Vagina (tissue), 2 donors: ENCODE data around the gene CEP250. TPM values are rescaled to one million over a fixed set of nuclear protein-coding genes. Genes with fewer than 3 reads are reported as not detected.
"Not testable (repeated sequence)": the region's sequence is repeated elsewhere in the genome, so short reads cannot be mapped to it uniquely, and the experiment has no call there.

Source experiments
- DNase-seq, 2 donors: peaks; one replicate each; pipeline ENCODE4 v3.0.0-alpha.2; 2017; ENCODE audit errors: extremely low spot score in 2 of 2
- H3K27ac ChIP-seq: fragments of 200-600 bp; sonication (generic); one replicate; pipeline ENCODE4 v1.5.1; 2019
- H3K27me3 ChIP-seq: fragments of 200-600 bp; sonication (generic); one replicate; pipeline ENCODE4 v1.5.1; 2019
- H3K36me3 ChIP-seq, 2 donors: fragments of 200-600 bp; sonication (generic); one replicate each; pipeline ENCODE4 v1.5.1; 2017 to 2019
- H3K4me1 ChIP-seq: fragments of 200-600 bp; sonication (generic); one replicate; pipeline ENCODE4 v1.5.1; 2019
- H3K4me3 ChIP-seq, 2 donors: fragments of 200-600 bp; sonication (generic); 1 replicate in 1 of 2; 2 replicates in 1 of 2; pipeline ENCODE4 v1.5.1; 2016 to 2019
- H3K9me3 ChIP-seq: fragments of 200-600 bp; sonication (generic); one replicate; pipeline ENCODE4 v1.5.1; 2019
- POLR2A ChIP-seq, 2 donors: fragments of 450-650 bp; IDR thresholded peaks; one replicate each; pipeline ENCODE4 v1.6.1; 2017; ENCODE audit warnings: antibody characterized with exemption in 2 of 2, mild to moderate bottlenecking in 2 of 2, moderate library complexity in 2 of 2
- POLR2AphosphoS5 ChIP-seq, 2 donors: sonication (generic); formaldehyde crosslinking; IDR thresholded peaks; one replicate each; pipeline ENCODE4 v1.9.0; 2017; ENCODE audit warnings: antibody characterized with exemption in 2 of 2, mild to moderate bottlenecking in 2 of 2, low read depth in 1 of 2; ENCODE audit not compliant: insufficient read depth in 1 of 2
- intact Hi-C: fragments of 100-400 bp; cut with DNase I; formaldehyde crosslinking; loops from one replicate; pipeline ENCODE4 v1.15.1; 2023
- total RNA-seq: library from RNA; depleted of rRNA; stranded (reverse); fragments of >200 nt; gene quantifications from one replicate; pipeline ENCODE4 v1.2.3, GENCODE V29; 2016
- TF ChIP-seq, protein P1 (sequence below), 3 experiments: fragments of 450-650 bp in 2 of 3; fragments of 200-600 bp in 1 of 3; sonication (generic) in 1 of 3; IDR thresholded peaks; one replicate each; pipeline ENCODE4 v1.5.1; 2017 to 2019; ENCODE audit warnings: antibody characterized with exemption in 3 of 3, mild to moderate bottlenecking in 2 of 3, moderate library complexity in 2 of 3

Gene CEP250
- total RNA-seq, 1 donor from 2014 or later = 10.1 TPM

DNA sequence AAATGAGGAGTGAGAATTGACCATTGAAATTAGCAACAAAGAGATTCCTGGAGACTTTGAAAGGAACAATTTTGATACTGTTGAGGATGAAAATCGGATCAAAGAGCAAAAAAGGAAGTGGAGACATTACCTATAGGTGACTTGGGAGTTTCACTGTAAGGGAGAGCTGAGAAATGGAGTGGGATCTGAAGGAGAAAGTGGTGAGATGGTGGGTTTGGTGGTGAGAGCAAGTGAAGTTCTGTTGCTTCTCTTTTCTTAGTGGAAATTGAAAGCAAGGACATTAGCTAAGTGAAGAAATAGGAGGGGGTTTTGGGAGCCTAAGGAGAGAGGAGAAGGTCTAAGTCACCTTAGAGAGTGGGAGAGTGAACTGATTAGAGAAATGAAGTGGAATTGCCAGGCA, 90.7 kb downstream of the CEP250 start:
- Histone ChIP-seq H3K9me3 (no peaks in the 10 kb centered on the region), H3K27me3 (no peaks in the 10 kb centered on the region), H3K27ac (no peak overlapping the region), H3K4me1 (peaks cover 8% of the 10 kb centered on the region), H3K36me3 (peaks cover 0 to 50% of the 10 kb centered on the region in 2 donors), H3K4me3 (no peak overlapping the region)
- DNase-seq = no peak
- no peak for TF ChIP-seq POLR2A (IDR thresholded peaks at IDR 0.05)
- TF ChIP-seq, protein P1, sequence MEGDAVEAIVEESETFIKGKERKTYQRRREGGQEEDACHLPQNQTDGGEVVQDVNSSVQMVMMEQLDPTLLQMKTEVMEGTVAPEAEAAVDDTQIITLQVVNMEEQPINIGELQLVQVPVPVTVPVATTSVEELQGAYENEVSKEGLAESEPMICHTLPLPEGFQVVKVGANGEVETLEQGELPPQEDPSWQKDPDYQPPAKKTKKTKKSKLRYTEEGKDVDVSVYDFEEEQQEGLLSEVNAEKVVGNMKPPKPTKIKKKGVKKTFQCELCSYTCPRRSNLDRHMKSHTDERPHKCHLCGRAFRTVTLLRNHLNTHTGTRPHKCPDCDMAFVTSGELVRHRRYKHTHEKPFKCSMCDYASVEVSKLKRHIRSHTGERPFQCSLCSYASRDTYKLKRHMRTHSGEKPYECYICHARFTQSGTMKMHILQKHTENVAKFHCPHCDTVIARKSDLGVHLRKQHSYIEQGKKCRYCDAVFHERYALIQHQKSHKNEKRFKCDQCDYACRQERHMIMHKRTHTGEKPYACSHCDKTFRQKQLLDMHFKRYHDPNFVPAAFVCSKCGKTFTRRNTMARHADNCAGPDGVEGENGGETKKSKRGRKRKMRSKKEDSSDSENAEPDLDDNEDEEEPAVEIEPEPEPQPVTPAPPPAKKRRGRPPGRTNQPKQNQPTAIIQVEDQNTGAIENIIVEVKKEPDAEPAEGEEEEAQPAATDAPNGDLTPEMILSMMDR (IDR thresholded peaks at IDR 0.05) = no peak
- TF ChIP-seq POLR2AphosphoS5 (IDR thresholded peaks at IDR 0.05; ENCODE audit: insufficient read depth in 1 of 2, low read depth in 1 of 2) = no peak
- intact Hi-C loops = no loop called here

DNA sequence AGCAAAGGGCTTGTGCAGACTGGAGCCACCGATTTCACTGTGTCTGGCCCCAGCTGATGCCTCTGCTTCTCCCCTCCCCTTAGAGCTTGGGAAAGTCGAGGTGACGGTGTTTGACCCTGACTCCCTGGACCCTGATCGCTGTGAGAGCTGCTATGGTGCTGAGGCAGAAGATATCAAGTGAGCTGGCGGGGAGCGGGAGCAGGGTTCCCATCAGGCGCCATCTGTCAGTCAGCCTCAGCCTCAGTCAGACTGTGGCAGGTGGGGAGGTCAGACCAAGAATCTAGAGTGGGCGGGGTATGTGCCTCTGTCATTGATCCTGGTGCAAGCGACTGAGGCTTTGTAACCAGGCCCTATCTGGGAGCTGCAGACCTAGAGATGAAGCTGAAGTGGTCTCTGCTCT, 91.9 kb downstream of the CEP250 start:
- Histone ChIP-seq H3K36me3 (peaks cover 0 to 50% of the 10 kb centered on the region in 2 donors), H3K27me3 (no peaks in the 10 kb centered on the region), H3K4me3 (no peak overlapping the region), H3K9me3 (no peaks in the 10 kb centered on the region), H3K27ac (no peak overlapping the region), H3K4me1 (peaks cover 6% of the 10 kb centered on the region)
- TF ChIP-seq POLR2AphosphoS5 (IDR thresholded peaks at IDR 0.05; ENCODE audit: insufficient read depth in 1 of 2, low read depth in 1 of 2) = no peak
- TF ChIP-seq, protein P1 (IDR thresholded peaks at IDR 0.05) = no peak
- TF ChIP-seq POLR2A (IDR thresholded peaks at IDR 0.05) = no peak
- DNase-seq = no peak
- intact Hi-C loops = no loop called here

DNA sequence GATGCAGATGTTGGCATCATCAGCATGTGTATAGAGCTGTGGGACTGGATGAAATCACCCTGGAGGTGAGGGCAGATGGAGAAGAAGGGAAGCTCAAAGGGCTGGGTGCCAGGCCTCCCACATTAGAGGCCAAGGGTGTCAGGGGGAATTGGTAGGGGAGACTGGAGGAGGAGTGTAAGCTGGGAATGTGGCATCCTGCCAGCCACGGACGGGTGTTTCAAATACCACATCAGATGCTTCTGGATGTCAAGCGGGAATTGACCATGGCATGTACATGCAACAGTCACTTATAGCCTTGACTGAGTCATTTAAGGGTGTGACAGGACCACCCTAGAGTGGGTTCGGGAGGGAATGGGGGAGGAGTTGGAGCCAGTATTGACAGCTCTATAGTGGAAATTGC, 96.1 kb downstream of the CEP250 start:
- Histone ChIP-seq H3K4me1 (no peaks in the 10 kb centered on the region), H3K4me3 (no peak overlapping the region), H3K27me3 (no peaks in the 10 kb centered on the region), H3K27ac (no peak overlapping the region), H3K36me3 (peaks cover 0 to 68% of the 10 kb centered on the region in 2 donors), H3K9me3 (no peaks in the 10 kb centered on the region)
- intact Hi-C loops = no loop called here
- TF ChIP-seq POLR2AphosphoS5 (IDR thresholded peaks at IDR 0.05; ENCODE audit: insufficient read depth in 1 of 2, low read depth in 1 of 2) (no peak), POLR2A (IDR thresholded peaks at IDR 0.05) (no peak)
- TF ChIP-seq, protein P1 (IDR thresholded peaks at IDR 0.05) = no peak
- no peak for DNase-seq

DNA sequence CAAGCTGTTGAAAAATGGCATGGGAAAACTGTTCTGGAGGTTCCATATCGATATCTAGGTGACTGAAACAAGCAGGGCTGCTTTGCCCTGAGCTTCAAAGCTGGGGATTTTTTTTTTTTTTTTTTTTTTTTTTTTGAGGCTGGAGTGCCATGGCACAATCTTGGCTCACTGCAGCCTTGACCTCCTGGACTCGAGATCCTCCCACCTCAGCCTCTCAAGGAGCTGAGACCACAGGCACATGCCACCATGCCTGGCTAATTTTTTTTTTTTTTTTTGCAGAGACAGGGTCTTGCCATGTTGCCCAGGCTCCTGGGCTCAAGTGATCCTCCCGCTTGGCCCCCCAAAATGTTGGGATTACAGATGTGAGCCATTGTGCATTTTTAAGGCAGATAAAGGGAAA, 97.5 kb downstream of the CEP250 start:
- no peak for DNase-seq
- no peaks in the 10 kb centered on the region for H3K27me3 ChIP-seq
- TF ChIP-seq, protein P1 (IDR thresholded peaks at IDR 0.05) = no peak
- TF ChIP-seq POLR2AphosphoS5 (IDR thresholded peaks at IDR 0.05; ENCODE audit: insufficient read depth in 1 of 2, low read depth in 1 of 2) (no peak), POLR2A (IDR thresholded peaks at IDR 0.05) (no peak)
- H3K4me3 ChIP-seq = no peak overlapping the region
- H3K36me3 ChIP-seq = peaks cover 0 to 64% of the 10 kb centered on the region in 2 donors
- no peak overlapping the region for H3K27ac ChIP-seq
- intact Hi-C loops = no loop called here
- H3K9me3 ChIP-seq = no peaks in the 10 kb centered on the region
- no peaks in the 10 kb centered on the region for H3K4me1 ChIP-seq

DNA sequence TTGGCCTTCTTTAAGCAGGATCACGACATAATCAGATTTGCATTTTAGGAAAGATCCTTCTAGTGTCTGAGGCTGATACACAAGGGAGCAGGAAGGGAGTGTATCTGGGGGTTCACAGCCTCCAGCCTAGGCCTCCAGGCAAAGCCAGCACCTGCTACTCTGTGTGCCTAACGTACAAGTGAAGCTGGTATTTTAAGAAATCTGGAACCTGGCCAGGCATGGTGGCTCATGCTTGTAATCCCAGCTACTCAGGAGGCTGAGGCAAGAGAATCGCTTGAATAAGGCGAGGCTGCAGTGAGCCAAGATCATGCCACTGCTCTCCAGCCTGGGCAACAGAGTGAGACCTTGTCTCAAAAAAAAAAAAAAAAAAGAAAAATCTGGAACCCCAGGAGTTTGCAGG, 100.1 kb downstream of the CEP250 start:
- intact Hi-C loops, H3K4me3 ChIP-seq: not testable (repeated sequence)
- peaks cover 0 to 39% of the 10 kb centered on the region in 2 donors for H3K36me3 ChIP-seq

More for the DNA sequence above, 100.1 kb downstream of the CEP250 start:
- H3K4me1 ChIP-seq, H3K27me3 ChIP-seq, H3K27ac ChIP-seq, H3K9me3 ChIP-seq, DNase-seq: not testable (repeated sequence)
